Neural cell (in vitro differentiated cells): ENCODE data around the gene APCDD1. TPM values are rescaled to one million over a fixed set of nuclear protein-coding genes. Genes with fewer than 3 reads are reported as not detected.

Source experiments
- H2AFZ ChIP-seq: fragments of 200-600, 300-800 bp; sonication (generic), shearing (Covaris generic); 2 replicates; pipeline ENCODE4 v1.6.0; 2014; ENCODE audit warnings: low read depth, mild to moderate bottlenecking, antibody characterized with exemption, low read length, moderate library complexity
- H3F3A ChIP-seq: fragments of 200-600 bp; shearing (Covaris generic); 2 replicates; pipeline ENCODE4 v1.6.1; 2016; ENCODE audit warnings: mild to moderate bottlenecking, moderate library complexity, mixed read lengths, antibody characterized with exemption, low read length; ENCODE audit not compliant: insufficient read depth, poor library complexity, severe bottlenecking
- H3K27ac ChIP-seq: fragments of 200-600, 300-800 bp; sonication (generic), shearing (Covaris generic); 2 replicates; pipeline ENCODE4 v1.5.1; 2014; ENCODE audit warnings: mild to moderate bottlenecking, low read length, moderate library complexity
- H3K27me3 ChIP-seq: fragments of 300-800, 200-600 bp; sonication (generic), shearing (Covaris generic); 2 replicates; pipeline ENCODE4 v1.6.0; 2014; ENCODE audit warnings: mild to moderate bottlenecking, low read depth, low read length, moderate library complexity; ENCODE audit not compliant: insufficient read depth
- H3K36me3 ChIP-seq: fragments of 300-800, 200-600 bp; sonication (generic), shearing (Covaris generic); 2 replicates; pipeline ENCODE4 v1.5.1; 2014; ENCODE audit warnings: mild to moderate bottlenecking, antibody characterized with exemption, low read length, moderate library complexity; ENCODE audit not compliant: insufficient read depth
- H3K4me2 ChIP-seq: fragments of 300-800, 200-600 bp; sonication (generic), shearing (Covaris generic); 2 replicates; pipeline ENCODE4 v1.6.0; 2014; ENCODE audit warnings: mild to moderate bottlenecking, low read length
- H3K4me3 ChIP-seq: fragments of 300-800, 200-600 bp; sonication (generic), shearing (Covaris generic); 2 replicates; pipeline ENCODE4 v1.5.1; 2014; ENCODE audit warnings: mild to moderate bottlenecking, low read length, moderate library complexity
- H3K79me2 ChIP-seq: fragments of 200-600 bp; shearing (Covaris generic); replicated peaks from 2 replicates; pipeline ENCODE4 v1.6.0; 2014; ENCODE audit warnings: mild to moderate bottlenecking, low read length, moderate library complexity; ENCODE audit not compliant: insufficient read depth
- H3K9ac ChIP-seq: fragments of 300-800, 200-600 bp; sonication (generic), shearing (Covaris generic); 2 replicates; pipeline ENCODE4 v1.6.1; 2016; ENCODE audit warnings: mild to moderate bottlenecking, low read length, mixed read lengths
- H3K9me2 ChIP-seq: fragments of 200-600 bp; shearing (Covaris generic); 2 replicates; pipeline ENCODE4 v1.6.1; 2016; ENCODE audit warnings: mild to moderate bottlenecking, low read length, mixed read lengths; ENCODE audit not compliant: insufficient read depth
- H3K9me3 ChIP-seq: fragments of 200-600, 300-800 bp; sonication (generic), shearing (Covaris generic); 2 replicates; pipeline ENCODE4 v1.6.1; 2016; ENCODE audit warnings: mild to moderate bottlenecking, mixed run types, low read length, moderate library complexity, mixed read lengths
- H4K20me1 ChIP-seq: fragments of 200-600 bp; shearing (Covaris generic); 2 replicates; pipeline ENCODE4 v1.6.1; 2016; ENCODE audit warnings: mild to moderate bottlenecking, mixed run types; ENCODE audit not compliant: insufficient read depth
- EP300 ChIP-seq: fragments of 450-650 bp; conservative IDR thresholded peaks from 2 replicates; pipeline ENCODE4 v1.6.1; 2014; ENCODE audit warnings: antibody characterized with exemption, mild to moderate bottlenecking, moderate library complexity; ENCODE audit not compliant: poor library complexity, severe bottlenecking
- EZH2 ChIP-seq: fragments of 200-600, 300-800 bp; shearing (Covaris generic), sonication (generic); IDR thresholded peaks from 2 replicates; pipeline ENCODE4 v1.6.1; 2014; ENCODE audit warnings: antibody characterized with exemption, low read length, borderline replicate concordance, mild to moderate bottlenecking; ENCODE audit not compliant: insufficient read depth, poor library complexity, severe bottlenecking
- MXI1 ChIP-seq: fragments of 450-650 bp; conservative IDR thresholded peaks from 2 replicates; pipeline ENCODE4 v1.6.1; 2014; ENCODE audit warnings: antibody characterized with exemption, mild to moderate bottlenecking; ENCODE audit not compliant: poor library complexity, severe bottlenecking
- POLR2AphosphoS5 ChIP-seq: IDR thresholded peaks from 2 replicates; pipeline ENCODE4 v1.6.1; 2012
- RAD21 ChIP-seq: fragments of 450-650 bp; conservative IDR thresholded peaks from 2 replicates; pipeline ENCODE4 v1.6.1; 2014; ENCODE audit warnings: antibody characterized with exemption, mild to moderate bottlenecking, moderate library complexity
- SMC3 ChIP-seq: fragments of 450-650 bp; conservative IDR thresholded peaks from 2 replicates; pipeline ENCODE4 v1.6.1; 2014; ENCODE audit warnings: antibody characterized with exemption, mild to moderate bottlenecking, moderate library complexity; ENCODE audit not compliant: poor library complexity
- TAF1 ChIP-seq: IDR thresholded peaks from 2 replicates; pipeline ENCODE4 v1.6.1; 2012; ENCODE audit warnings: low read depth
- polyA plus RNA-seq: library from polyadenylated mRNA; depleted of rRNA; stranded (reverse); fragments of >200 nt; gene quantifications from 2 replicates; pipeline ENCODE4 v1.2.3, GENCODE V29; 2014
- TF ChIP-seq, protein P1 (sequence below): IDR thresholded peaks from 2 replicates; pipeline ENCODE4 v1.6.1; 2012; ENCODE audit warnings: borderline replicate concordance
- TF ChIP-seq, protein P2 (sequence below): fragments of 450-650 bp; IDR thresholded peaks from 2 replicates; pipeline ENCODE4 v1.5.1; 2014; ENCODE audit warnings: antibody characterized with exemption, mild to moderate bottlenecking, moderate library complexity; ENCODE audit not compliant: poor library complexity, severe bottlenecking

Gene APCDD1
- polyA plus RNA-seq, 1 donor from 2014 or later: 0.58 TPM

DNA sequence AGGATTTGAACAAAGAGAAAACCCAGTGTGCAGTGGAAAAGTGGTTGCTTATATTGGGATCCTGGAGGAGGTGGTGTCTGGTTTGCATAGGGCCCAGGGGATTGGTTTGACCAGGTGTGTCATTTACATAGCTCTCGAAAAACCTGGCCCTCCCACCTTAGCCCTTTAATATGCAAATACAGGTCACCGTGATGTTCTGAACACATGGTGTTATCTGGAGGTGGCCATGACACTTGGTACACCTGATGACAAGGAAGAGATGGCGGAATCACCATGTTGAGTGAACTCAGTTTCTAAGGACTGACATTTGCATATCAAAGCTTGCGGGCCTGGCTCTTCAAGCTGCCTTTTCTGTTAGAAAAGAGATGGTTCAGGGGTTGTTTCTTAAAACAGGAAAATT, 69.1 kb downstream of the APCDD1 start:
- H2AFZ ChIP-seq: no peak overlapping the region
- no peaks in the 10 kb centered on the region for H3K9me3 ChIP-seq
- H3K27ac ChIP-seq: no peak overlapping the region
- H3F3A ChIP-seq: no peaks in the 10 kb centered on the region
- H3K36me3 ChIP-seq: no peaks in the 10 kb centered on the region
- H3K27me3 ChIP-seq: no peaks in the 10 kb centered on the region
- TF ChIP-seq SMC3 (no peak), RAD21 (no peak)
- peaks cover 21% of the 10 kb centered on the region for H3K79me2 ChIP-seq
- H3K4me2 ChIP-seq: no peak overlapping the region
- no peak overlapping the region for H3K4me3 ChIP-seq
- no peaks in the 10 kb centered on the region for H4K20me1 ChIP-seq
- H3K9ac ChIP-seq: no peak overlapping the region
- no peaks in the 10 kb centered on the region for H3K9me2 ChIP-seq

DNA sequence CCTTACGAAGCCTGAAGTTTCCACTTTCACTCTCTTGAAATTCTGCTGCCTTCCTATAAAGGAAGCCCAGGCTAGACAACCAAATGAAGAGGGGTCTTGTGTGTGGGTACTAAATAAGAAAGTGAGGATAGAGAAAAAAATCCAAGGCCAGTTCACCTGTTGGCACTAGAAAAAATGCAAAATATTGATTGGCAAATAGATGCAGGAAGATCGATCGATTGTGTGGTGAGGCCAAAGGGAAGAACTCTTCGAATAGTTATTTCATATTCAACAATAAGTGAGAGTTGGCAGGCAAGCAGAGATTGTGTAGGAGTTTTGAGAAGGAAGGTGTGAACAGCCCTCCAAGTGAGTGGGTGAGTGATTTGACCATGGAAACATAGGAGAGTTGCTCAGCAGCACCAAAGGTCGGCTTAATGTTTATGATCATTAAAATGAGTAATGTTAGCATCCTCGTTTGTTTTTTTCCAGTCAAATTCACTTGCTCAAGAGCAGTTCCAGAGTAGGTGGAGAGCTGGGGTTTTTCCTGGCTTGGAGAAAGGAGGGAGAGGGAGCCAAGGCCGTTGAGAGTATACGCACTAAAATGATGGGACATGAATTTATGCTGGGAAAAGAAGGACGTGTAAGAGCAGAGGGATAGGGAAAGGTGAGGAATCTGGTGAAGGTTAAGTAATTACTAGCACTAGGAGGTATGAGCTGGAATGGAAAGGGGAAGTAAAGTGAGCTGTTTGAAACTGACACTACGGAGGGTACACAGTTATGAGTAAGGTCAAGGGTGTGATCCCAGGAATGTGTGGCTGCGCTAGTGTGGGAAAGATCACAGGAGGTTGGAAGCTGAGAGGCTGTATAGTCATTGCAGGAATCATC, 70.3 kb downstream of the APCDD1 start:
- peak overlapping the region; percentile 87 for H3K4me3 ChIP-seq
- H3K4me2 ChIP-seq: no peak overlapping the region
- H3K79me2 ChIP-seq: peaks cover 26% of the 10 kb centered on the region
- no peak overlapping the region for H3K9ac ChIP-seq
- no peaks in the 10 kb centered on the region for H3F3A ChIP-seq
- no peaks in the 10 kb centered on the region for H3K9me3 ChIP-seq
- no peaks in the 10 kb centered on the region for H3K36me3 ChIP-seq
- H3K27ac ChIP-seq: no peak overlapping the region
- no peaks in the 10 kb centered on the region for H3K9me2 ChIP-seq
- TF ChIP-seq, protein P1, sequence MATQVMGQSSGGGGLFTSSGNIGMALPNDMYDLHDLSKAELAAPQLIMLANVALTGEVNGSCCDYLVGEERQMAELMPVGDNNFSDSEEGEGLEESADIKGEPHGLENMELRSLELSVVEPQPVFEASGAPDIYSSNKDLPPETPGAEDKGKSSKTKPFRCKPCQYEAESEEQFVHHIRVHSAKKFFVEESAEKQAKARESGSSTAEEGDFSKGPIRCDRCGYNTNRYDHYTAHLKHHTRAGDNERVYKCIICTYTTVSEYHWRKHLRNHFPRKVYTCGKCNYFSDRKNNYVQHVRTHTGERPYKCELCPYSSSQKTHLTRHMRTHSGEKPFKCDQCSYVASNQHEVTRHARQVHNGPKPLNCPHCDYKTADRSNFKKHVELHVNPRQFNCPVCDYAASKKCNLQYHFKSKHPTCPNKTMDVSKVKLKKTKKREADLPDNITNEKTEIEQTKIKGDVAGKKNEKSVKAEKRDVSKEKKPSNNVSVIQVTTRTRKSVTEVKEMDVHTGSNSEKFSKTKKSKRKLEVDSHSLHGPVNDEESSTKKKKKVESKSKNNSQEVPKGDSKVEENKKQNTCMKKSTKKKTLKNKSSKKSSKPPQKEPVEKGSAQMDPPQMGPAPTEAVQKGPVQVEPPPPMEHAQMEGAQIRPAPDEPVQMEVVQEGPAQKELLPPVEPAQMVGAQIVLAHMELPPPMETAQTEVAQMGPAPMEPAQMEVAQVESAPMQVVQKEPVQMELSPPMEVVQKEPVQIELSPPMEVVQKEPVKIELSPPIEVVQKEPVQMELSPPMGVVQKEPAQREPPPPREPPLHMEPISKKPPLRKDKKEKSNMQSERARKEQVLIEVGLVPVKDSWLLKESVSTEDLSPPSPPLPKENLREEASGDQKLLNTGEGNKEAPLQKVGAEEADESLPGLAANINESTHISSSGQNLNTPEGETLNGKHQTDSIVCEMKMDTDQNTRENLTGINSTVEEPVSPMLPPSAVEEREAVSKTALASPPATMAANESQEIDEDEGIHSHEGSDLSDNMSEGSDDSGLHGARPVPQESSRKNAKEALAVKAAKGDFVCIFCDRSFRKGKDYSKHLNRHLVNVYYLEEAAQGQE: no peak
- TF ChIP-seq TAF1: no peak
- H4K20me1 ChIP-seq: no peaks in the 10 kb centered on the region
- H3K27me3 ChIP-seq: no peaks in the 10 kb centered on the region
- H2AFZ ChIP-seq: no peak overlapping the region

DNA sequence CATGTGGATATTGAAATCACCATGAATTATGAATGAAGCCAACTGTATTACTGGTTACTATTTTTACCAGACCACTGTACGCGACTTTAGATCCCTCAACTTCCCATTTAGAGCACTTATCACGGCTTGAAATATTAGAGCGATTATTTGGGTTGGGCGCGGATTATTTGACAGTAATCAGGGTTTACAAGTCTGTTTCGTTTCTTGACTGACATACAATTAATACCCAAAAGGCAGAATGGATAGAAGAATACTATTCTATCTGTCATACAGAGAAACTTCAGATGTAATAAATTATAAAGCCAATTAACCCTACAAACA, 70.9 kb downstream of the APCDD1 start:
- Histone ChIP-seq H3K9me2 (no peaks in the 10 kb centered on the region), H3K36me3 (no peaks in the 10 kb centered on the region), H3F3A (no peaks in the 10 kb centered on the region), H3K9ac (peak overlapping the region; percentile 75), H4K20me1 (no peaks in the 10 kb centered on the region), H3K27me3 (no peaks in the 10 kb centered on the region), H3K4me2 (no peak overlapping the region), H3K27ac (peak overlapping the region; percentile 80), H3K4me3 (peak overlapping the region; percentile 87), H3K79me2 (peaks cover 26% of the 10 kb centered on the region), H2AFZ (peak overlapping the region; percentile 17), H3K9me3 (no peaks in the 10 kb centered on the region)
- TF ChIP-seq EP300 (no peak), POLR2AphosphoS5 (no peak), SMC3 (no peak), EZH2 (no peak), TAF1 (no peak), RAD21 (no peak), MXI1 (no peak)
- TF ChIP-seq, protein P1: no peak
- TF ChIP-seq, protein P2, sequence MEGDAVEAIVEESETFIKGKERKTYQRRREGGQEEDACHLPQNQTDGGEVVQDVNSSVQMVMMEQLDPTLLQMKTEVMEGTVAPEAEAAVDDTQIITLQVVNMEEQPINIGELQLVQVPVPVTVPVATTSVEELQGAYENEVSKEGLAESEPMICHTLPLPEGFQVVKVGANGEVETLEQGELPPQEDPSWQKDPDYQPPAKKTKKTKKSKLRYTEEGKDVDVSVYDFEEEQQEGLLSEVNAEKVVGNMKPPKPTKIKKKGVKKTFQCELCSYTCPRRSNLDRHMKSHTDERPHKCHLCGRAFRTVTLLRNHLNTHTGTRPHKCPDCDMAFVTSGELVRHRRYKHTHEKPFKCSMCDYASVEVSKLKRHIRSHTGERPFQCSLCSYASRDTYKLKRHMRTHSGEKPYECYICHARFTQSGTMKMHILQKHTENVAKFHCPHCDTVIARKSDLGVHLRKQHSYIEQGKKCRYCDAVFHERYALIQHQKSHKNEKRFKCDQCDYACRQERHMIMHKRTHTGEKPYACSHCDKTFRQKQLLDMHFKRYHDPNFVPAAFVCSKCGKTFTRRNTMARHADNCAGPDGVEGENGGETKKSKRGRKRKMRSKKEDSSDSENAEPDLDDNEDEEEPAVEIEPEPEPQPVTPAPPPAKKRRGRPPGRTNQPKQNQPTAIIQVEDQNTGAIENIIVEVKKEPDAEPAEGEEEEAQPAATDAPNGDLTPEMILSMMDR: no peak
